GM12891 (cell line): ENCODE results near the gene MAPT.

ENCODE experiments used
- POLR2A ChIP-seq: IDR thresholded peaks from 2 replicates; pipeline ENCODE4 v1.6.1; 2011; ENCODE audit warnings: low read depth, low read length, control low read depth
- POLR2AphosphoS5 ChIP-seq: IDR thresholded peaks from 2 replicates; pipeline ENCODE4 v1.6.1; 2011; ENCODE audit warnings: low read depth, low read length, control low read depth
- SPI1 ChIP-seq: IDR thresholded peaks from 2 replicates; pipeline ENCODE4 v1.6.1; 2011; ENCODE audit warnings: low read depth, low read length, control low read depth

DNA sequence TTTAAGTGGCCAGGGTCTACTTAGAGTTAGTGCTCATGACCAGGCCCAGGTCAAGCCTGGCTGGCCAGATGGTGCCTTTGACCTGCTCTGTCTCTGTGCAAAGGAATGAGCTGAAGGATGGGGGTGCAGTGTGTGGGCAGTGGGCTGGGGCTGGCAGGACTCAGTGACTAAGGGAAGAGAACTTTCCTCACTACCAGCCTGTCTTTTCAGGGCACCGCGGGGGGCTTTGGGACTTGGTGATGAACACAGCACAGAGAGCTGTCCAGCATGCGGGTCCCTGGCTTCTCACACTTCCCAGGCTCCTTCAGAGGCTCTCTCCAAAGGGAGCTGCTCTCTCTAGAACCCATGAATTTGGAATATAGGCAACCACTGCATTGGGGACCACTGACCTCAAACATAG is 61.7 kb downstream of the MAPT start:
- no peak for TF ChIP-seq POLR2AphosphoS5
- no peak for TF ChIP-seq POLR2A
- TF ChIP-seq SPI1: no peak
